Panc1 (cell line): ENCODE measurements around the gene GALNT10.

Experiments used
- CTCF ChIP-seq: fragments of 450-650 bp; IDR thresholded peaks from 2 replicates; pipeline ENCODE4 v1.5.1; 2017; ENCODE audit warnings: mild to moderate bottlenecking
- POLR2AphosphoS5 ChIP-seq: IDR thresholded peaks from 2 replicates; pipeline ENCODE4 v1.6.1; 2012; ENCODE audit warnings: mild to moderate bottlenecking, low read depth, low read length, moderate library complexity
- REST ChIP-seq, 2 experiments: IDR thresholded peaks; 2 replicates each; pipeline ENCODE4 v1.6.1; 2011 to 2012; ENCODE audit warnings: low read depth in 2 of 2, control low read depth in 1 of 2, low read length in 1 of 2, mild to moderate bottlenecking in 1 of 2, moderate library complexity in 1 of 2; ENCODE audit not compliant: insufficient read depth in 1 of 2

- TF ChIP-seq CTCF, result no peak
- TF ChIP-seq REST (IDR thresholded peaks at IDR 0.05; ENCODE audit: insufficient read depth in 1 of 2, low read depth in 2 of 2, low read length in 1 of 2), result no peak
- no peak for TF ChIP-seq POLR2AphosphoS5
These were observed 47.3 kb upstream of the GALNT10 start for GRCh38 chr5:154143211-154143641.
